GM19035 (cell line): ENCODE results near the gene ZNF846.
A peak's percentile ranks its signal among the peaks of the same experiment; 100 is the strongest.
"Not testable (repeated sequence)": the region's sequence is repeated elsewhere in the genome, so short reads cannot be mapped to it uniquely, and the experiment has no call there.

Experiments used
- ATAC-seq: cut with Tn5 transposase; IDR thresholded peaks from one replicate; pipeline ENCODE4 v1.9.1; 2021; ENCODE audit not compliant: unreplicated experiment

ZNF846 gene

DNA sequence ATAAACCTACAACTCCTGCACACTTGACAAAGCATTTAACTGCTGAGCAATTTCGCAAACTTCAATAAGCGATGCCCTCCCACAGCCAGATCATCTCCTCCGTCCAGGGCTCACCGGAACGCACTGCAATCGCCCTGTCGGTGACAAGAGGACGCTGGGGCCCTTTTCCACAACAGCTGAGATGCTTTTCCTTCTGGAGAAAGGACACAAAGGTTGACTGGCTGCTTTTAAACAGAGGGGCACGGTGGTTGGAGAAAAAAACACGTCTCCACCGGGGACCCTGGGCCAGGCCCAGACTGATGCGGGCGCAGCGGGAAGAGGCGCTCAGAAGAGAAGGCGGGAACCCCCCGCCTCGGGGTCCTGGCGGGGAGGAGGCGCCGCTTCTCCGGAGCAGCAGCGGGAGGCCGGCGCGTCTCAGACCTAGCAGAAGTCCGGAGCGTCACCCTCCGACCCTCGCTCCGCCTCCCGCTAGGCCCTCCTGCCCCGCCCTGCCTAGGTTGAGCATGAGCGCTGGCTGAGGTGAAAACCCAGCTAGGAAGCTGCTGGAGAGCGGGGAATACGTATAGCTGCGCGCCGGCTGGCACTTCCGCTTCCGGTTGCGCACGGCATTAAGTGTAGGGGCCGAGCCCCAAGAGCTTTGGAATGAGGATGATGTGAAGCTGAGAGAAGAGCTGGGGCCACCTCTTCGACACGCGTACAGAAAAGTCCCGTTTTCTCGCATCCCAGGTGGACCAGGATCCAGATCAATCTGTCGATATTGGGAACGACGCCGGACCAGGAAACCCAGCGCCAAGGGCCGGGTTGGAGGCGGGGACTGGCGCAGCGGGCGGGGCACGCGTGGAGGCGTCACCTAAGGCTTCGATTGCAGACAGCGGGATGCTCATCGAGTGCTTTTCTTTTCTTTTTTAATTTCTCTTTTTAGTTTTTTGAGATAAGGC is at the start of gene ZNF846:
Gene ZNF846 (minus strand): TSS at position 564 of the 938 bp plus-strand sequence. CDS start 3,788 bp downstream, outside the sequence.
- peak; percentile 94 for ATAC-seq

DNA sequence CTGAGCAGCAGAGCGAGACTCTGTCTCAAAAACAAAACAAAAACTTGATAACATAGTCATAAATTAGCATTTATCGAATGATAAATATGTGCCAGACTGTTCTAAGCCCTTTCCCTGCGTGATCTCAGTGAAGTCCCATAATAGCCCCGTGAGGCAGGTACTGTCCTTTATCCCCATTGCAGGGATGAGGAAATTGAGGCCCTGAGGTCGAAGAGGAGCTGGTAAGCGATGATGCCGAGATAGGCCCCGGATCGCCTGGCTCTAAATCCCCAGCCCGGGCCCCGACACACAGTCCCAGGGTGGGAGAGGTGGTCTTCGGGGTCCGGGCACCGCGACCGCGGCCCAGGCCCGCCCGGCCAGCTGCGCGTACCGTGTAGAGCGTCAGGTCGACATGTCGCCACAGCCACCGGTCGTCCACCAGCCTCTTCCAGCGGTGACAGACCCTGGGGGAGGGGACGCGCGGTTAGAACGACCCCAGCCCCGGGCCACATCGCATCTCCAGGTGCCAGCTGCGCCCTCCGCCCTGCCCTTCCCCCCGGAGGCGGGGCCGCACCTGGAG is 49.7 kb upstream of the ZNF846 start:
- ATAC-seq: no peak

GRCh38 chr19:9811139-9811538 is 42.6 kb upstream of the ZNF846 start:
- no peak for ATAC-seq

GRCh38 chr19:9808855-9809824 is 40.6 kb upstream of the ZNF846 start:
- ATAC-seq: no peak

DNA sequence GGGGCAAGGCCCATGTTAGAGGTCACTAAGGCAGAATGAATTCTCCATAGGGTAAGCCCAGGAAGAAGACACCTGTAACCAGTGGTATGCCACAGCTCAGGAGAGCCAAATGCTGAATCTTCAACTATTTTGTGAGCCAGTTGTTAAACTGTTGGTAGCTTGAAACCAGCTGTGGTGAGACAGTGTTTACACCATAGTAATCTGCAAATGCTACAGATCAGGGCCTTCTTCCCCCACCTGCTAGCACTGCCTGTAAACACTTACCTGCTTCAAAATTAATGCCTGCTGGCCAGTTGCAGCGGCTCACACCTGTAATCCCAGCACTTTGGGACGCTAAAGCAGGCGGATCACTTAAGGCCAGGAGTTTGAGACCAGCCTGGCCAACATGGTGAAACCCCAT is 38.3 kb upstream of the ZNF846 start:
- ATAC-seq: no peak

DNA sequence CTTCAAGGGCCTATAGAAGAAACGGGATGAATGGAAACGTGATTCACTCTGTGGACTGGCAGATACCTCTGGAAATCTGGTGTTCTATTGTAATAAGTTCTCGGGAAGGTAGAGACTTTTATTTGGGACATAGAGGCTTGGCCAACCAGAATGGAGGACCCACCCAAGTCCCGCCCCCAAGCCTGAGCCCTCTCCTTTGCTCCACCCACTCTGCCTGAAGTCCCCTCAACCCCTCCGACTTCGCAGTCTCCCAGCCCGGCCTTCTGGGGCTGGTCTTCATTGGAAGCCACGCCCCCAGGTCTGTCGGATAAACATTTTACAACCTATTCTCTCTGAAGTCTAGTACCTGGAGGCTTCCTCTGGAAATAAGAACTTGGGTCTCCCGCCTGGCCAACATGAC is 33.4 kb upstream of the ZNF846 start:
- no peak for ATAC-seq

DNA sequence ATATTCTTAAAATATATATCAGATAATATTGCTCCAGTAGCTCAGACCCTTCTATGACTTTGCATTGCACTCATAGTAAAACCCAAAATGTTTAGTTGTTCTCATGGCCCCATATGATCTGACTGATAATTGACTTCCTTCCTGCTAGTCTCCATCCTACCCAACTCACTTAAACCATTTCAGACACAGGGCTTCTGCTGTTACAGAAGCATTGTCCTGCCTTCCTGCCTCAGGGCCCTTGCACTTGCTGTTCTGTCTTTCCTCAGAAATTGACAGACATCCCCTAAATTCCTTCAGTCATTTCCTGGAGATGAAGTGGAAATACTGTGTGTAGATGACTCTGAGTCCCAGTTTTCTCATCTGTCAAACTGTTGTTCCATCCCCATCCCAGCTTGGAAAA is 30.6 kb upstream of the ZNF846 start:
- ATAC-seq: no peak

DNA sequence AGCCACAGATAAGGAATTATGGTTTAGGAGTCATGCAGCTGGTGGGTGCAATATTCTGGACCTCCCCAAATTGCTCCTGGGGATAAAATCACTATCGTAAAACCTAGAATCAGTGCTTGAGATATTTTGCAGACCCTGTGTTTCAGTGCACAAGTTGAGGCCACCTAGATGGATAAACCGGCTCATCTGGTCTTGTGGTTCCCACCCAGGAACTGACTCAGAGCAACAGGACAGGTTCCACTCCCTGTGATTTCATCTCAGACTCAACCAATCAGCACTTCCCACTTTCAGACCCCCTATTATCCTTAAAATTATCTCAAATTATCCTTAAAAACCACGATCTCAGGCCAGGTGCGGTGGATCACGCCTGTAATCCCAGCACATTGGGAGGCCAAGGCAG is 29.3 kb upstream of the ZNF846 start:
- ATAC-seq: no peak

DNA sequence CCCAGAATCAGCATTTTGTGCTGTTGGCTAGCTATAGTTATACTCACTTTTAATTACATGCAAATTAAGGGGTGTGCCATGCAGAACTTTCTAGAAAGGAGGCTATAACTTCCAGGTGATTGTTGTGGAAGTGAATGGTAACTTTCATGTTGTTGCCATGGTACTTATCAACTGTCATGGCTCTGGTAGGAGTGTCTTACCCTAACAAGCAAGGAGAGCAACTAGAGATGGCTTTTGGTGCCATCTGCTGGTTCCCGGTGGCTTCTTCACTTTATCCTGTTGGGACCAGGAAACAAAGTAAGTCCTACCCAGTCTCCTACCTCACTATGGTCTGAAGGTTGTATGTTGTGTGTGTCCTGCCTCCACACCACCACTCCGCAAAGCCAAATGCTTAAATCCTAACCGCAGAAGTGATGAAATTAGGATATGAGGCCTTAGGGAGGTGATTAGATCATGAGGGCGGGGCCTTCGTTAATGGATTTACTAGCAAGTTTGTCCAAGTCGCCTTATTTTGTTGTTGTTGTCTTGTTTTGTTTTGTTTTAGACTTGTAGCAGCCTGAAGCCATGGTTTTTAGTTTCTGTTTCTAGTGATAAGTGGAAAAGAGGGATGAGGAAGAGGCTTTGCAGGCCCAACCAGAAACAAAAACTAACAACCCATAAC is 27.7 kb upstream of the ZNF846 start:
- ATAC-seq: no peak

GRCh38 chr19:9793071-9793591 is 24.6 kb upstream of the ZNF846 start:
- ATAC-seq: no peak

DNA sequence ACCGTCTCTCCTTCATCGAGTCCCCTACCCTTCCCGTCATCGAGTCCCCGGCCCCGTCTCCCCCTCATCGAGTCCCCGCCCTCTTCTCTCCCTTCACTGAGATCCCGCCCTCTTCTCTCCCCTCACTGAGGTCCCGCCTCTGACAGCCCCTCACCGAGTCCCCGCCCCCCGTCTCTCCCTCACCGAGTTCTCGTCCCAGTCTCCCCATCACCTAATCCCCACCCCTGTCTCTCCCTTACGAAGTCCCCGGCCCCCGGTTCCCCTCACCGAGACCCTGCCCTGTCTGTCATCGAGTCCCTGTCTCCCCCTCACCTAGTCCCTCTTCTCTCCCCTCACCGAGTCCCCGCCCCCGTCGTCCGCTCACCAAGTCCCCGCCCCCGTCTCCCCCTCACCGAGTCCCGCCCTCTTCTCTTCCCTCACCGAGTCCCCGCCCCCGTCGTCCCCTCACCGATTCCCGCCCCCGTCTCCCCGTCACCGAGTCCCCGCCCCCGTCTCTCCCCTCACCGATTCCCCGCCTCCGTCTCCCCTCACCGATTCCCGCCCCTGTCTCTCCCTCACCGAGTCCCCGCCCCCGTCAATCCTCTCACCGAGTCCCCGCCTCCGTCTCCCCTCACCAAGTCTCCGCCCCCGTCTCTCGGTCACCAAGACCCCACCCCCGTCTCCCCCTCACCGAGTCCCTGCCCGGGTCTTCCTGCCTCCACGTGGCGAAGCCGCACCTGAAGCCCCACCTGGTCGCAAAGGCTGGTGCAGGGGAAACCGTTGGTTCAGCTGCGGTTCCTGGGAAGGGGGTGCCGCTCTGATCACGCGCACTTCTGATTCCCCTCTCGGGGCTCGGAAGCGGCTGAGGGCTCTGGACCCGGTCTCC is 23.9 kb upstream of the ZNF846 start:
- no peak for ATAC-seq

GRCh38 chr19:9791552-9792205 is 23.1 kb upstream of the ZNF846 start:
- ATAC-seq: no peak

GRCh38 chr19:9791073-9791367 is 22.5 kb upstream of the ZNF846 start:
- ATAC-seq: not testable (repeated sequence)

DNA sequence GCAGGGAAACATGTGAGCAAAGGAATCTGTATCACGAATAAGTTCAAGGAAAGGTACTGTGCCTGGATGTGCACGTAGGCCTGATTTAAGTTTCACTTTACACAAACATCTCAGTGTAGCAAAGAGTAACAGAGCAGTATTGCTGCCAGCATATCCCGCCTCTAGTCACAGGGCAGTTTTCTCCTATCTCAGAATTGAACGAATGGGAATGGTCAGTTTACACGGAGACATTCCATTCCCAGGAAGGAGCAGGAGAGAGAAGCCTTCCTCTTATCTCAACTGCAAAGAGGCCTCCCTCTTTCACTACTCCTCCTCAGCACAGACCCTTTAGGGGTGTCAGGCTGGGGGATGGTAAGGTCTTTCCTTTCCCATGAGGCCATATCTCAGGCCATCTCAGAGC is 21.0 kb upstream of the ZNF846 start:
- not testable (repeated sequence) for ATAC-seq

GRCh38 chr19:9789066-9789465 is 20.5 kb upstream of the ZNF846 start:
- ATAC-seq: no peak

GRCh38 chr19:9788604-9789003 is 20.1 kb upstream of the ZNF846 start:
- ATAC-seq: not testable (repeated sequence)

- ATAC-seq: no peak
These were observed 18.3 kb upstream of the ZNF846 start for GRCh38 chr19:9786819-9787218.

DNA sequence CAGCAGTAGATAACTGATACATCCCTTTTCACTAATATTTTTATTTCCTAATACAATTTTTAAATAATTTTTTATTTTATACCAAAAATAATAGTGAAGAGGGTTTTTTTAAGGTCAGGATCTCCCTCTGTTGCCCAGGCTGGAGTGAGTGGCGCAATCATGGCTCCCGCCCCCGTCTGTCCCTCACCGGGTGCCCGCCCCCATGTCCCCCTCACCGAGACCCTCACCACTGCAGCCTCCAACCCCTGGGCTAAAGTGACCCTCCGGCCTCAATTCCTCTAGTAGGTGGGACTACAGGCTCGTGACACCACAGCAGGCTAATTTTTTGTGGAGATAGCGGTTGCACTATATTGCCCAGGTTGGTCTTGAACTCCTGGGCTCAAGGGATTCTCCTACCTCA is 17.8 kb upstream of the ZNF846 start:
- ATAC-seq: no peak
